HG03354 (cell line): ENCODE data around the gene ATG14.
"Not testable (repeated sequence)": the region's sequence is repeated elsewhere in the genome, so short reads cannot be mapped to it uniquely, and the experiment has no call there.

ENCODE experiments used
- ATAC-seq: cut with Tn5 transposase; IDR thresholded peaks from one replicate; pipeline ENCODE4 v1.9.1; 2021; ENCODE audit warnings: mild to moderate bottlenecking; ENCODE audit not compliant: unreplicated experiment, poor library complexity, severe bottlenecking

The ATG14 gene

GRCh38 chr14:55411426-55412389 lies at the start of gene ATG14:
TSS of gene ATG14 (minus strand) at chr14:55411830. CDS start at chr14:55411822, 8 bp downstream.
- peak; percentile 97 for ATAC-seq

GRCh38 chr14:55458800-55459515 lies 47.3 kb upstream of the ATG14 start:
- peak; percentile 86 for ATAC-seq

GRCh38 chr14:55457496-55457895 lies 45.9 kb upstream of the ATG14 start:
- no peak for ATAC-seq

- ATAC-seq = not testable (repeated sequence)
Observed at GRCh38 chr14:55456411-55456810, 44.8 kb upstream of the ATG14 start.

- no peak for ATAC-seq
Observed at GRCh38 chr14:55454264-55455002, 42.8 kb upstream of the ATG14 start.

- no peak for ATAC-seq
Observed at GRCh38 chr14:55451950-55452349, 40.3 kb upstream of the ATG14 start.

- ATAC-seq = no peak
Observed at GRCh38 chr14:55451398-55451797, 39.8 kb upstream of the ATG14 start.

GRCh38 chr14:55450987-55451386 lies 39.4 kb upstream of the ATG14 start:
- ATAC-seq = peak; percentile 58

- no peak for ATAC-seq
Observed at GRCh38 chr14:55450539-55450938, 38.9 kb upstream of the ATG14 start.

- ATAC-seq = no peak
Observed at GRCh38 chr14:55450124-55450523, 38.5 kb upstream of the ATG14 start.

GRCh38 chr14:55449116-55449515 lies 37.5 kb upstream of the ATG14 start:
- ATAC-seq = no peak

- no peak for ATAC-seq
Observed at GRCh38 chr14:55448141-55448614, 36.5 kb upstream of the ATG14 start.

- ATAC-seq = no peak
Observed at GRCh38 chr14:55446833-55447232, 35.2 kb upstream of the ATG14 start.

- ATAC-seq = peak; percentile 45
Observed at GRCh38 chr14:55446127-55446736, 34.6 kb upstream of the ATG14 start.

- ATAC-seq = no peak
Observed at GRCh38 chr14:55441286-55441685, 29.7 kb upstream of the ATG14 start.

- no peak for ATAC-seq
Observed at GRCh38 chr14:55440385-55440784, 28.8 kb upstream of the ATG14 start, which contains the start of gene TBPL2. TSS of gene TBPL2 (minus strand) at chr14:55440616. CDS start at chr14:55440449, 167 bp downstream.

- ATAC-seq = no peak
Observed at GRCh38 chr14:55438066-55438683, 26.5 kb upstream of the ATG14 start.

GRCh38 chr14:55436931-55437330 lies 25.3 kb upstream of the ATG14 start:
- ATAC-seq = no peak

- no peak for ATAC-seq
Observed at GRCh38 chr14:55436519-55436918, 24.9 kb upstream of the ATG14 start.
